ENCODE results near the gene ZNF438. TPM values are rescaled to one million over a fixed set of nuclear protein-coding genes. Genes with fewer than 3 reads are reported as not detected.
A peak's percentile ranks its signal among the peaks of the same experiment; 100 is the strongest.

ZNF438 gene
- total RNA-seq, 2 donors from 2014 or later: 1.5 to 10.1 TPM

- Histone ChIP-seq H3K36me3 (no peaks in the 10 kb centered on the region), H3K27ac (no peak overlapping the region)
- DNase-seq (ENCODE audit: low spot score): no peak
Observed at GRCh38 chr10:30865141-30865926, 166.3 kb downstream of the ZNF438 start.

GRCh38 chr10:30863516-30864210 lies 168.0 kb downstream of the ZNF438 start:
- no peaks in the 10 kb centered on the region for H3K4me1 ChIP-seq (replicated peaks)
- no peaks in the 10 kb centered on the region for H3K27me3 ChIP-seq (replicated peaks; ENCODE audit: insufficient read depth)
- no peak for DNase-seq (ENCODE audit: low spot score)
- H3K4me3 ChIP-seq: no peak overlapping the region
- H3K9me3 ChIP-seq: no peaks in the 10 kb centered on the region
- 88% methylated on average over 9 of the region's 9 CpGs for WGBS
- TF ChIP-seq CTCF (IDR thresholded peaks at IDR 0.05): no peak
- no peak for TF ChIP-seq POLR2AphosphoS5 (IDR thresholded peaks at IDR 0.05)
- no peak for TF ChIP-seq POLR2A (IDR thresholded peaks at IDR 0.05)
- H3K36me3 ChIP-seq: no peaks in the 10 kb centered on the region
- H3K27ac ChIP-seq: peak overlapping the region in 1 of 2 donors; percentile 8
- intact Hi-C loops (cut with DNase I): no loop called here

More at GRCh38 chr10:30865141-30865926, 166.3 kb downstream of the ZNF438 start:
- TF ChIP-seq CTCF (IDR thresholded peaks at IDR 0.05) (no peak), POLR2A (IDR thresholded peaks at IDR 0.05) (no peak), POLR2AphosphoS5 (IDR thresholded peaks at IDR 0.05) (no peak)
- Histone ChIP-seq H3K4me3 (no peak overlapping the region), H3K4me1 (replicated peaks) (no peaks in the 10 kb centered on the region), H3K9me3 (no peaks in the 10 kb centered on the region), H3K27me3 (replicated peaks; ENCODE audit: insufficient read depth) (no peaks in the 10 kb centered on the region)
- WGBS: 46% methylated on average over 7 of the region's 7 CpGs
- intact Hi-C loops (cut with DNase I): no loop called here

- no peak for DNase-seq (ENCODE audit: low spot score)
- no peak overlapping the region for H3K4me3 ChIP-seq
- H3K36me3 ChIP-seq: no peaks in the 10 kb centered on the region
- 57% methylated on average over 2 of the region's 2 CpGs for WGBS
- no peaks in the 10 kb centered on the region for H3K27me3 ChIP-seq (replicated peaks; ENCODE audit: insufficient read depth)
- no peaks in the 10 kb centered on the region for H3K9me3 ChIP-seq
- intact Hi-C loops (cut with DNase I): no loop called here
- no peak overlapping the region for H3K27ac ChIP-seq
- TF ChIP-seq POLR2A (IDR thresholded peaks at IDR 0.05): no peak
- TF ChIP-seq CTCF (IDR thresholded peaks at IDR 0.05): no peak
- TF ChIP-seq POLR2AphosphoS5 (IDR thresholded peaks at IDR 0.05): no peak
- H3K4me1 ChIP-seq (replicated peaks): no peaks in the 10 kb centered on the region
Observed at GRCh38 chr10:30862486-30862885, 169.2 kb downstream of the ZNF438 start.

- WGBS: 96% methylated on average over 3 of the region's 3 CpGs
- intact Hi-C loops (cut with DNase I): no loop called here
- TF ChIP-seq POLR2A (IDR thresholded peaks at IDR 0.05): no peak
- no peak for TF ChIP-seq CTCF (IDR thresholded peaks at IDR 0.05)
- TF ChIP-seq POLR2AphosphoS5 (IDR thresholded peaks at IDR 0.05): no peak
- no peaks in the 10 kb centered on the region for H3K36me3 ChIP-seq
- no peak overlapping the region for H3K27ac ChIP-seq
- no peaks in the 10 kb centered on the region for H3K9me3 ChIP-seq
- no peaks in the 10 kb centered on the region for H3K27me3 ChIP-seq (replicated peaks; ENCODE audit: insufficient read depth)
- no peak for DNase-seq (ENCODE audit: low spot score)
- H3K4me3 ChIP-seq: no peak overlapping the region
- no peaks in the 10 kb centered on the region for H3K4me1 ChIP-seq (replicated peaks)
Observed at GRCh38 chr10:30861976-30862375, 169.7 kb downstream of the ZNF438 start.

Measured in prostate gland (tissue), 2 donors.